Measurements from ENCODE around the gene HRG.
A peak's percentile ranks its signal among the peaks of the same experiment; 100 is the strongest.

Gene HRG

DNA sequence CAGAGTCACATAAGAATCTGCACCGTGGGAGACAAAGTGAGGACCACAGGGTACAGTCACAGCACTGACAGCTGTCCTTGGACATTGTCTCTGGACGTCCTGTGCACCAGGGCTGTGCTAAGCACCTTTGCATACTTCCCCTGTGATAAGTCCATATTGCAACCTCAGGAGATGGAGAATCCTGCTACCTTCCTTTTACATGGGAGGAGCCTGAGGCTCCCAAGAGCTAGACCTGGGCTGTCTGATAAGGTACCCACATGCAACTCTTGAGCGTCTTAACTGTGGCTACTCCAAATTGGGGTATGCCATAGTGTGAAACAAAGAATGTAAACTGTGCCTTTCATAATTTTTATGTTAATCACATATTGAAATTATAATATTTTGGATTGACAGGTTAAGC lies 28.1 kb upstream of the HRG start:
- DNase-seq (ENCODE audit: low read depth, low spot score) = no peak
- H3K27ac ChIP-seq = no peak overlapping the region

DNA sequence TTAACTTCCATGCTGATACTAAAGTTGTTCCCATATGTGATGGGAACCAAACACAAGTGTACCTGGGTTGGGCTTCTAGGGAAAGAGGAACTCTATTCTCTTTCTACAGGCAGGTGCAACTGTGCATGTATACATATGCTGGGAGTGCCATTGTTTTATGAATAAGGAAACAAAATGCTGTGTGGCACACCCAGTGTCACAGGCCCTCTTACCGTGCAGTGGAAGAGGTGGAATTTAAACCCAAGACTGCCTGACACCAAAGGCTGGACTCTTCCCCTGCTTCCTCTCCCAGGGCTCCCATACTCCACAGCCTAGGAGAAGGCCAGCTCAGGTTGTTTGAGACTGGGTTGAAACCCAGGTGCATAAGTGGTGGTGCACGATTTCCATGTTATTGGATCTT lies 27.6 kb upstream of the HRG start:
- no peak overlapping the region for H3K27ac ChIP-seq
- no peak for DNase-seq (ENCODE audit: low read depth, low spot score)

DNA sequence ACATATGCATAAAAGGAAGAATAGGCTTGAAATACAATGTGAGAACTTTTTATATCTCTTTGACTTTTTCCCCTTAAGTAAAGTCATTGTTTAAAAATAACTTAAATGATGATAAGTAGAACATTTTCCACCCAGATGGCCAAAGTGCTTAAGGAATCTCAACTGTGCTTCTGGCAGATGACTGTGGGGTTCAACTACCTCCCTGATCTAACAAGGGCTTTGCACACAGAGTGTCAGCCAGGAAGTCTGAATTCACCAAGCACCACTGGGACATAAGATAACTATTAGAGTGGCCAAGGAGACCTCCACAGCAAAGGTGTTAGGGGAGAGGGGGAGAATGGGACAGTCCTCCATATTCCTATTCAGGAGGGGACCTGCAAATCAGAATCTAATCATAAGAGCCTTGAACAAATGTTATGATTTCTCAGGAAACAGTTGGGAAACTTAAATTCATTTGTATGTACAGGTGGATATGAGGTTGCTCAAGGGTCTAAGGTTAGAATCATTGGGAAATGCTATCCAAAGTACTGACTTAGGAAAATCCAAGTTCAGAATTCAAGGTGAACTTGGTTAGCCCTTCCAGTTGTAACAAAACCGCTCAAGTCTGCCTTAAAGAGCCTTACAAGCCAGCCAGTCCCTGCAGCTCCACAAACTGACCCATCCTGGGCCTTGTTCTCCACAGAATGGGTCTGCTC lies 25.9 kb upstream of the HRG start, which contains the start of gene FETUB:
FETUB (plus strand) TSS at position 622 of the 695 bp plus-strand sequence; CDS start at position 684, 62 bp downstream.
- peak within 1 kb of the TSS; percentile 70 for H3K27ac ChIP-seq
- DNase-seq (ENCODE audit: low read depth, low spot score) = no peak

DNA sequence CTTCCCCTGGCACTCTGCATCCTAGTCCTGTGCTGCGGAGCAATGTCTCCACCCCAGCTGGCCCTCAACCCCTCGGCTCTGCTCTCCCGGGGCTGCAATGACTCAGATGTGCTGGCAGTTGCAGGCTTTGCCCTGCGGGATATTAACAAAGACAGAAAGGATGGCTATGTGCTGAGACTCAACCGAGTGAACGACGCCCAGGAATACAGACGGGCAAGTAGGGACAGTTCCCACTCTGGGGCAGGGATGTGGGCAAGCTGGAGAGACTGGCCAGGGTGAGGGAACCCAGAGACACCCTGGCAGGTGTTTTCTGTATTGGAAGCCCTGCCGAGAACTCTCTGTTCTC lies 25.4 kb upstream of the HRG start:
- peak; percentile 69 for DNase-seq (ENCODE audit: low read depth, low spot score)
- H3K27ac ChIP-seq = peak overlapping the region; percentile 70

DNA sequence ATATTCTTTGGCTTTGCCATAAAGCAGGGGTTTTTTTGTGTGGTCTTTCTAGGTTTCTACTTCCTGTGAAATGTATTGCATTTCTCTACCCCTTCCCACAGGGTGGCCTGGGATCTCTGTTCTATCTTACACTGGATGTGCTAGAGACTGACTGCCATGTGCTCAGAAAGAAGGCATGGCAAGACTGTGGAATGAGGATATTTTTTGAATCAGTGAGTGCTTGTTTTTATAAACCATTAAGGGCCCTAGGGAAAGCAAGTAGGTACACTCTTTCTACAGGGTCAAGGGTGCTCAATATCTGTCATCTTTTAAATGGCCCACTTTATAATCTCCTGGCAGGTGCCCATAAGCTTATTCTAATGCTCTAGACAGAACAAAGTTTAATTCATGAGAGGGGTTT lies 24.9 kb upstream of the HRG start:
- H3K27ac ChIP-seq = peak overlapping the region; percentile 70
- DNase-seq (ENCODE audit: low read depth, low spot score) = no peak

DNA sequence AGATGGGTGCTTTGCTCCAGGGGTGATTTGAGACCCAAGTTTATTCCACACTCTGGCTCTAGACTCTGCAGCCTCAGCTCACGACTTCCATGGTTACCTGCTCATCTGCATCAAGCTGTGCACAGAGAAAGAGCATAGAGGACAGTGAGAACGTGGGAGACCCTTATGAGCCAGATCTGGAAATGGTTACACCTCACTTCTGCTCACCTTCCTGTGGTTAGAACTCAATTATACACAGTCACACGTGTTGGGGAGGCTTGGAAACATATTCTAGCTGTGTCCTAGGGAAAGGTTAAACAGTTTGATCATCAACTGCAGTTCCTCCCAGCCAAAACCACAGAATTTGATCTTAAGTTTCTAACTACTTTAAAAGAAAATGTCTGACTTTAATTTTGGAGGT lies 23.8 kb upstream of the HRG start:
- no peak for DNase-seq (ENCODE audit: low read depth, low spot score)
- H3K27ac ChIP-seq = no peak overlapping the region

DNA sequence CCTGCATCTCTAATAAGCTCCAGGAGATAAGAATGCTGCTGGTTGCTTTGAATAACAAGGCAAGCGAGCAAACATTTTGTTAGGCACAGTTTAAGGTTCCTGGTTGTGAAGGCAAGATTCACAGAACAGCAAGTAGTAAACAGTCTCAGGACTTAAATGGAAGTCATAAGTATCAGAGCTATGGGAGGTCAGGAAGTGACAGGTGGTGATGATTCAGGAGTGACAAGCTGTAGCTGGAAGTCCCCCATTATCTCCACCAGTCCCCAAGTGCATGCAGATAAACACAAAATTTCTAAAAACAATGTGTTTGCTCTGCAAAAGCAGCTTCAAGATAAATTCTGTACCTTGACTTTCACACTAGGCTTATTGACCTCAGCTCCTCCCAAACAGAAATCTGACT lies 22.3 kb upstream of the HRG start:
- H3K27ac ChIP-seq = no peak overlapping the region
- DNase-seq (ENCODE audit: low read depth, low spot score) = no peak

DNA sequence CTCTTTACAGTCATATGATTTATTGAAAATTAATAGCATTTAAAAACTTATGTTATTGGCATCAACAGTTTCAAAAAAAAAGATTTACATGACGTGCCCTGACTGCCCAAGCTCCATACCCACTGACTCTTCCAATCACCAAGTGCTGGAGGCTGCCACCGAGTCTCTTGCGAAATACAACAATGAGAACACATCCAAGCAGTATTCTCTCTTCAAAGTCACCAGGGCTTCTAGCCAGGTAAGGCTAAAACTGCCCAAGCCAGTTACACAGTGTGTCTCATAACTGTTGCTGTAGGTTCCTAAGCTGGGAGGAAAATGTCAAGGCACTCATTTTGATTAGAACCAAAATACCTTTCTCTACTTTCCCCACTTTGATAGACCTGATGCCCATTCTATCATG lies 21.1 kb upstream of the HRG start:
- DNase-seq (ENCODE audit: low read depth, low spot score) = peak; percentile 68

DNA sequence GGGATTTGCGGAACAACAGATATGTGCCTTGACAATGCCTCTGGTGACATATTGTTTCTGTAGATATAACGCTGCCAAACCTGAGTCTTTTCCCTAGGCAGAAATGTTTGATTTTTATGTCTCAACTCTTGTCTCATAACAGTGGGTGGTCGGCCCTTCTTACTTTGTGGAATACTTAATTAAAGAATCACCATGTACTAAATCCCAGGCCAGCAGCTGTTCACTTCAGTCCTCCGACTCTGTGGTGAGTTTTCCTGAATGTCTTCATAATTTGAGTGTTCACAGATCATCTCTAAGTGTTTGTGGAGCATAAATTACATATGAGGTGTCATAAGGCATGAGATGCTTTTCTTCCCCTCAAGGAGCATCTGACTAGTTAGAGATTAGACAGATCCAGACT lies 19.7 kb upstream of the HRG start:
- H3K27ac ChIP-seq = no peak overlapping the region
- DNase-seq (ENCODE audit: low read depth, low spot score) = no peak

More for the DNA sequence above, 21.1 kb upstream of the HRG start:
- H3K27ac ChIP-seq = peak overlapping the region; percentile 31

DNA sequence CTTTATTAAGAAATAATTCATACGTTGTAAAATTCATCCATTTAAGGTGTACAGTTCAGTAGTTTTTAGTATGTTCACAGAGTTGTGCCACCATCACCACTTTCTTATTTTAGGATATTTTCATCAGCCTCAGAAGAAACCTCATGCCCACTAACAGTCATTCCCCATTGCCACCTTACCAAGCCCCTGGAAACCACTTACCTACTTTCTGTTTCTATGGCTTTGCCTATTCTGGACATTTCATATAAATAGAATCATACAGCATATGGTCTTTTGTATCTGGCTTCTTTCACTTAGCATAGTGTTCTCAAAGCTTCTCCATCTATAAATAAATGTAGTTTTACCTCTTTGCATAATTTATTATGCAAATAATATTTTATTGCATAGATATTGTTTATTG lies 19.0 kb upstream of the HRG start:
- no peak overlapping the region for H3K27ac ChIP-seq
- DNase-seq (ENCODE audit: low read depth, low spot score) = no peak

DNA sequence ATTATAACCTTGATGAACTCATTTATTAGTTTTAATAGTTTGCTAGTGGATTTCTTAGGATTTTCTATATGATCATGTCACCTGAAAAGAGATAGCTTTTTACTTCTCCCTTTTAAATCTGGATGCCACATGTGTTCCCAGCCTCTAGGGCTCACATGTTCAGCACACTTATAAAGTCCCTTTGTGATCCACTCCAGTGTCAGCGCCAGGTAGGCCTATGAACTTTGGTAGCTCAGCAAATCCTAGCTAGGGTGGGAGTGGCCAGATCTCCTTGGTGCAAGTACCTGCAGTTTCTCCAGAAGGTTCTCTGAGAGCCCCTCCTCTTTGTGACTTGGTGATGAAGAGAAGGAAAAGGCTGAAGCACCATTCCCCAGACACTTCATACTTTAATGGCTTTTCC lies 17.0 kb upstream of the HRG start:
- no peak overlapping the region for H3K27ac ChIP-seq
- DNase-seq (ENCODE audit: low read depth, low spot score) = no peak

DNA sequence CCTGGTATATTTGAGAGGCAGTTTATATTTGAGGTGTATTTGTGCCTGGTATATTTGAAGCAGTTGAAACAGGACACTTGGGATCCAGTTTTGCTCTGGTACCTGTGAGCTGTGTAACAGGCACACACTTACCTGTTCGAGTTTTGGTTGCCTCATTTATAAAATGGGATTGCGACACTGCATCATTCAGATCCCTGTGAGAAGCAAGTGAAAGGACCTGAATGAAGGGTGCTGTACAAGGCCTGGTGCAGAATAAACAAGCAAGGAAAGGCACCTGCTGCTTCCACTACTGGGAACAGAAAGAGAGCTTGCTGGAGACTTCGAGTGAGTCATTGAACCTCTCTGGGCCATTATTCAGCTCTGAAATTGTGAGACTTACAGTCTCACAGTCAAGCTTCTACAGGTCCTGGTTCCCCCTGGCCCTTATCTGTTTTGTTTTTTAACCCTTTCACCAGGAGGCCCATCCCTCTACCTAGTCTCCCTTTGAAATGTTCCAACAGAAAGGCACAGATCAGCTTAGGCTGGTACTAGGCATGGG lies 14.1 kb upstream of the HRG start:
- H3K27ac ChIP-seq = no peak overlapping the region
- no peak for DNase-seq (ENCODE audit: low read depth, low spot score)

DNA sequence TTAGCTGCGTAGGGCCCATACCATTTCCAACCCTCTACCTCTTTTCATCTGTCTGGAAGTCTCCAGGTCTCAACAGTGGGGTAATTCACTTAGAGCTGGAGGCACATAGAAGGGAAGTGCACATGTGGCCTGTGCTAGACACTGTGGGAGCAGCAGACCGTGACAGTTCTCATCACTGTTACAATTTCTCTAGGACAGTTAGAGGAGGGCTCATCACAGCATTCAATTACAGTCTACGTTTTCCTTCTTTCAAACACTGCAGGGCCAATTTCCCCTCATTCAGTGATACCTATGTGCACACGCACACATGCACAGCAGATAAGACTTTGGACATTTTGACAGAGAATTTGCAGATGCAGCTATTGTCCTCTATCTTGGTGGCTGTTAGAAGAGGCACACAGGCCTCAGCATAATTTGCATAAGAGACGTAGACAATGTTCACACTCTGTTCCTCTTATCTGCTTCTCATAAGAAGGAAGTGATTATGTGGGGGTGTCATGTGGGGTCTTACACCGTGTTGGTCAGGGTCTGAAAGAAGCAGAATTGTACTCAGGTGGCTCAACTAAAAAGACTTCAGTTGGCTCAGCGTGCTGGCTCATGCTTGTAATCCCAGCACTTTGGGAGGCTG lies 12.6 kb upstream of the HRG start:
- no peak for DNase-seq (ENCODE audit: low read depth, low spot score)
- no peak overlapping the region for H3K27ac ChIP-seq

DNA sequence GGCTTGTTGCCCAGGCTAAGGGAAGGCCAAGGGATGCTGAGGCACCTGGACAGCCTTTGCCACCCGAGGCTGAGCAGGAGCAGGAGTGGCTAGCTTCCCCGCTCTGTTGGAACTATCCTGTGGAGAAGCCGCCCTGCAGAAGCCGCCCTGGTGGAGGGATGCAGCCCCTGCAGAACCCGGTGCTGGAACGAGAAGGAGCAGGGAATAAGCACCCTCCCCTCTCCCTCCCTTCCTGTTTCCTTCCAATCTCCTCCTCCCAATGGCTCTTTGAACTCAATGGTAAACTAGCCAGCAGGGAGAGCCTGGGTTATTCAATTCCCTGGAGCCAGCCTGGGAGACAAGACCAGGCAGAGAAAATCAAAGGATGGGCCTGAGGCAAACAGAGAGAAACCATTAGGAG lies 11.8 kb upstream of the HRG start:
- H3K27ac ChIP-seq = no peak overlapping the region
- DNase-seq (ENCODE audit: low read depth, low spot score) = no peak

DNA sequence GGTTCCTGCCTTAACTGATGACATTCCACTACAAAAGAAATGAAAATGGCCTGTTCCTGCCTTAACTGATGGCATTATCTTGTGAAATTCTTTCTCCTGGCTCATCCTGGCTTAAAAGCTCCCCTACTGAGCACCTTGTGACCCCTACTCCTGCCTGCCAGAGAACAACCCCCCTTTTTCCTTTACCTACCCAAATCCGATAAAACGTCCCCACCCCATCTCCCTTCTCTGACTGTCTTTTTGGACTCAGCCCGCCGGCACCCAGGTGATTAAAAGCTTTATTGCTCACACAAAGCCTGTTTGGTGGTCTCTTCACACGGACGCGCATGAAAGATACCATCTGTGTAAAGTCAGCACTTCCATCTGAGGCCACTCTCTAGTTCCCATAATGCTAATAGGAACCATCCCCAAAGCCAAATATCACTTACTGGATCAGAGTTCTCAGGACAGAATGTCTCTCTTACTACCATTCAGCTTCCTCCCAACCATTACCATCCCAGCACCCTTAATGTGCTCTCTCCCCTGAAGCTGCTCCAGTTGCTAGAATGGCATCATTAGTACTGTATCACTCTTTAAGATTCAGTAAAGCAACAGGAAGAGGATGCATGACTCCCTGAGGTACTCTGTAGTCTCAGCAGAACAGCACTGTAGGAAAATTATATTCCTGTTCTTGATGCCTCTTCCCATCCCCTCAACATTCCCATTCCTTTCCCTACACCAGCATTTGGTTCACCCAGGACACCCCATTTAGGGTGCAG lies 2.3 kb upstream of the HRG start:
- no peak overlapping the region for H3K27ac ChIP-seq
- DNase-seq (ENCODE audit: low read depth, low spot score) = no peak

DNA sequence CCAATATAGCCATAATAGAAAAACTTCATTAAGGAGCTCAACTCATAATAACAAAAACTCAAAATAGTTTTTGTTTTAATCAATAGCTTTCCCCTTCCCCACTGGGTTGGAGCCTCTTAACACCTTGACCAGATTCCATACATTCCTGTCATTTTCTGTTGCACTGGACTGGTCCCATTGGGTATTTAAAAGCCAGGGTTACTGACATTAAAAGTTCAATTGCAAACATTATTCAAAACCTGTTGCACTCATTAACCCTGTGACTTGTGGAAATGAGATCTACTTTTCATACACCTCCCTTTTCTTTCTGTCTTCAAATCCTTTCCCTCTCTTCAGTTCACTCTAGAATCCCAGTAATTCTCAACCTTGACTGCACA lies 1.7 kb upstream of the HRG start:
- no peak overlapping the region for H3K27ac ChIP-seq
- DNase-seq (ENCODE audit: low read depth, low spot score) = no peak

DNA sequence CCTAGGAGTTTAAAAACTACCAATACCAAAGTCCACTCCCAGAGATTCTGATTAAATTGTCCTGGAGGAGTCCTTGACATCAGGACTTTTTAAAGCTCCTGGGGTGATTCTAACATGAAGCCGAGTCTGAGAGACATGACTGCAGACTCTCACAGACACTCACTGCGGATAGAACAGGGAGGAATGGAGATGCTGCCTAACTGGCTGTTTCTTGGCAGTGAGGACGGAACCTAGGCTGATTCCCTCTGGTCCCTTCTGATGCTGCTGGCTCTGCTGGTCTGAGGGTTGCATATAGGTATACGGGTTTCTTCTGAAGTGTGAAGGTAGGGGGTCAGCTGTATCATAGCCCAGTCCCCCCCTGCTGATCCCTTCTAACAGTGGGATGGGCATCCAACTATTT lies 1.3 kb upstream of the HRG start:
- no peak for DNase-seq (ENCODE audit: low read depth, low spot score)

DNA sequence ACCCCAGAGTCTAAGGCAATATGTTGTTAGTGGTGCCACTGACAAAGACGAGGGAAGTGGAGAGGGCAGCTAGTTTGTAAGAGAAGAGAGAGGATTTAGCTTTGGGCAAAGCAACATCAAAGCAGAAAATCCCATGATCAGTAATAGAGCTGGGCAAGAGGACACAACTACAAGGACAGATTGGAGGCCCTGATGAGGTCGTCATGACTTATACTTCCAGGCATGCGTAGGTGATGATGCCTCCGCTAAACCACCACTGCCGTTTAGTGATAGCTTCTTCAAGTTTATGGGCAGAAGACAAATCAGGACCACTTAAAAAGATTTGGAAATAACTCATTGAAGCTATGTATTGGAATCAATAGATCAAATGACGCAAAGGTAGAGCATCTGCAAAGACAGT lies 2.6 kb downstream of the HRG start:
- peak overlapping the region; percentile 88 for H3K27ac ChIP-seq
- DNase-seq (ENCODE audit: low read depth, low spot score) = no peak

More for the DNA sequence above, 1.3 kb upstream of the HRG start:
- H3K27ac ChIP-seq = no peak overlapping the region

DNA sequence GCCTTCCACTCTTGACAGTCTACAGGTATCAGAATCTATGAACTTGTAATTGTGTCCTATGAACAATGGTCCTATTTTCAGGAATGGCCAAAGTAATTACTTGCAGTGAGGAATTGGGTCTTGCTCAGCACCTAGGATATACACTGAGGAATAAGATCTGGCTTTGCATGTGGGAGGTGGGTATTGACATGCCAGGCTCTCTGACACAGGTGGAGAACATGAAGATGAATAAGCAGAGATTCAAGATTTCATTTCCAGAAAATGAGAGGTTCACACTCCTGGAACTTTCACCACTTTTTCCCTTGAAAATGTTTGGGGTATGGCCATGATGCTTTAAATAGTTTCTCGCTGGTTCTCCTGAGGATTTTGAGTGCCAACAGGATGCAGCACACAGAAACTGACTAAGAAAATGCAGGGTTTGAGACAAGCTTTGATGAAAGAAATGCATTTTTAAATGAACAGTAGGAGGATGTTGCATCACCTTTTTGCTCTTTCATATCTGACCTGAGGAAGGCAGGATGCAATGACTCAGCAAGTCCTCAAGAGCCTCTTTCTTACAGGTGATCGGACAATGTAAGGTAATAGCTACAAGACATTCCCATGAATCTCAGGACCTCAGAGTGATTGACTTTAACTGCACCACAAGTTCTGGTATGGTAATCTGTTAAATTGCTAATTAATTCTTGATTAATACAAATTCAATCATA lies 3.7 kb downstream of the HRG start:
- peak; percentile 16 for DNase-seq (ENCODE audit: low read depth, low spot score)
- peak overlapping the region; percentile 88 for H3K27ac ChIP-seq

DNA sequence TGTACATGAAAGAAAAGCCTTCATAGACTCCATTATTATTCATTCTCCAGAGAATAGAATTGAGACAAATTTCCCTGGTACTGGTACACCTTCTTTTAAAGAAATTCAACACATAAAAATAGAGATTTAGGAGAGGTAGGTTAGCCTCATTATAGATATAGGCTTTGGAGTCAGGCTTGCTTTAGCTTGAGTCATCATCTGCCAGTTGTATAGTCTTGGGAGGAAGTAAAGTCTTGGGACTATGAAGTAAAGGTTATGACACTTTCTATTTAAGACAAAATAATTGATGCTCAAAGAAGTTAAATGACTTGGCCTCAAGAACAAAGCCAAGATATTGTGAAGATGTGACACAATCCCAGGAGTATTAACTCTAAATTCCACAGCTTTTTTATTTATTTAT lies 4.3 kb downstream of the HRG start:
- H3K27ac ChIP-seq = peak overlapping the region; percentile 88
- no peak for DNase-seq (ENCODE audit: low read depth, low spot score)

DNA sequence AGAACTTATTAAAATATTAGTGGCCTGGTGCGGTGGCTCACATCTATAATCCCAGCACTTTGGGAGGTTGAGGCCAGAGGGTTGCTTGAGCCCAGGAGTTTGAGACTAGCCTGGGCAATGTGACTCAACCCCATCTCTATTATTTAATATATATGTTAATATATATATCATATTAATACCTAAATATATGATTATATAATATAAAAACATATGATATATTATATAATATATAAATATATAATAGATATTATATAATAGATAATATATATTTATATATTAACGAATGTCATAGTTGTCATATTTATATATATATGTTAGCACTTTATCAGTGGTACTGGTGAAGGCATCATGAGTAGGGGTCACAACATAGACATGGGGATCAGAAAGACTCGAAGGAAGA lies 5.2 kb downstream of the HRG start:
- DNase-seq (ENCODE audit: low read depth, low spot score) = no peak
- H3K27ac ChIP-seq = no peak overlapping the region

All from epithelial cell of prostate (primary cell).